Measurements from ENCODE around the gene FGF22.

- TF ChIP-seq EZH2 (IDR thresholded peaks at IDR 0.05) = no peak
- TF ChIP-seq POLR2AphosphoS5 (IDR thresholded peaks at IDR 0.05; ENCODE audit: borderline replicate concordance, low read depth, low read length) = no peak
Observed at GRCh38 chr19:670609-671075, 31.0 kb downstream of the FGF22 start.

Data from SK-N-MC (cell line).